BE2C (cell line): ENCODE results near the gene CNTN3.

Experiments
- DNase-seq: peaks from one replicate; pipeline ENCODE4 v3.0.0-alpha.2; 2020
- H3K27me3 ChIP-seq: fragments of 250-450 bp; sonication (Bioruptor Pico); 2 replicates; pipeline ENCODE4 v1.5.1; 2020; ENCODE audit warnings: mild to moderate bottlenecking
- H3K36me3 ChIP-seq: fragments of 250-450 bp; sonication (Bioruptor Pico); 2 replicates; pipeline ENCODE4 v1.5.1; 2020; ENCODE audit warnings: mild to moderate bottlenecking
- H3K4me1 ChIP-seq: fragments of 250-450 bp; sonication (Bioruptor Pico); 2 replicates; pipeline ENCODE4 v1.5.1; 2020
- H3K4me3 ChIP-seq: 2 replicates; pipeline ENCODE4 v1.5.1; 2011; ENCODE audit warnings: low read depth, low read length
- H3K9me3 ChIP-seq: fragments of 250-450 bp; sonication (Bioruptor Pico); 2 replicates; pipeline ENCODE4 v1.5.1; 2020
- TF ChIP-seq, protein P1 (sequence below): IDR thresholded peaks from 2 replicates; pipeline ENCODE4 v1.5.1; 2012; ENCODE audit warnings: mild to moderate bottlenecking, low read depth, low read length

CNTN3 gene

DNA sequence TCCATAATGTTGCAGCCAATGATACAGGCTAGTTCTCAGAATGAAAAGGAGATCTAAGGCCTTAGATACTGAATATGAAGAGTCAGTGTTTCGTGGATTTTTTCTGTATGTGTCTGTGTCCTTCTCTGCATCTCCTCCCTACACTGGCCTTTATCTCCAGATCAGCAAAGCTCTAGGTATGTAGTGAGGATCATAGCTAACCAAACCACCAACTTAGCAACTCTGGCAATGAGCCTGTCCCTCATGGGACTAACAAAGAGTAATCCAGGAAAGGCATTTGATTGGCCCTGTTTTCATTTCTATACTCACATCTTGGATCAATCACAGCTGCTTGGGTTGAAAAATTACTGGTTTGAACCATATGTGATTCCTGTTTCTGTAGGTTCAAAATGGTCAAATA, 18.6 kb upstream of the CNTN3 start:
- no peaks in the 10 kb centered on the region for H3K27me3 ChIP-seq
- H3K4me1 ChIP-seq: no peaks in the 10 kb centered on the region
- TF ChIP-seq, protein P1, sequence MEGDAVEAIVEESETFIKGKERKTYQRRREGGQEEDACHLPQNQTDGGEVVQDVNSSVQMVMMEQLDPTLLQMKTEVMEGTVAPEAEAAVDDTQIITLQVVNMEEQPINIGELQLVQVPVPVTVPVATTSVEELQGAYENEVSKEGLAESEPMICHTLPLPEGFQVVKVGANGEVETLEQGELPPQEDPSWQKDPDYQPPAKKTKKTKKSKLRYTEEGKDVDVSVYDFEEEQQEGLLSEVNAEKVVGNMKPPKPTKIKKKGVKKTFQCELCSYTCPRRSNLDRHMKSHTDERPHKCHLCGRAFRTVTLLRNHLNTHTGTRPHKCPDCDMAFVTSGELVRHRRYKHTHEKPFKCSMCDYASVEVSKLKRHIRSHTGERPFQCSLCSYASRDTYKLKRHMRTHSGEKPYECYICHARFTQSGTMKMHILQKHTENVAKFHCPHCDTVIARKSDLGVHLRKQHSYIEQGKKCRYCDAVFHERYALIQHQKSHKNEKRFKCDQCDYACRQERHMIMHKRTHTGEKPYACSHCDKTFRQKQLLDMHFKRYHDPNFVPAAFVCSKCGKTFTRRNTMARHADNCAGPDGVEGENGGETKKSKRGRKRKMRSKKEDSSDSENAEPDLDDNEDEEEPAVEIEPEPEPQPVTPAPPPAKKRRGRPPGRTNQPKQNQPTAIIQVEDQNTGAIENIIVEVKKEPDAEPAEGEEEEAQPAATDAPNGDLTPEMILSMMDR: no peak
- no peaks in the 10 kb centered on the region for H3K9me3 ChIP-seq
- no peak for DNase-seq
- H3K4me3 ChIP-seq: no peak overlapping the region
- H3K36me3 ChIP-seq: no peaks in the 10 kb centered on the region

DNA sequence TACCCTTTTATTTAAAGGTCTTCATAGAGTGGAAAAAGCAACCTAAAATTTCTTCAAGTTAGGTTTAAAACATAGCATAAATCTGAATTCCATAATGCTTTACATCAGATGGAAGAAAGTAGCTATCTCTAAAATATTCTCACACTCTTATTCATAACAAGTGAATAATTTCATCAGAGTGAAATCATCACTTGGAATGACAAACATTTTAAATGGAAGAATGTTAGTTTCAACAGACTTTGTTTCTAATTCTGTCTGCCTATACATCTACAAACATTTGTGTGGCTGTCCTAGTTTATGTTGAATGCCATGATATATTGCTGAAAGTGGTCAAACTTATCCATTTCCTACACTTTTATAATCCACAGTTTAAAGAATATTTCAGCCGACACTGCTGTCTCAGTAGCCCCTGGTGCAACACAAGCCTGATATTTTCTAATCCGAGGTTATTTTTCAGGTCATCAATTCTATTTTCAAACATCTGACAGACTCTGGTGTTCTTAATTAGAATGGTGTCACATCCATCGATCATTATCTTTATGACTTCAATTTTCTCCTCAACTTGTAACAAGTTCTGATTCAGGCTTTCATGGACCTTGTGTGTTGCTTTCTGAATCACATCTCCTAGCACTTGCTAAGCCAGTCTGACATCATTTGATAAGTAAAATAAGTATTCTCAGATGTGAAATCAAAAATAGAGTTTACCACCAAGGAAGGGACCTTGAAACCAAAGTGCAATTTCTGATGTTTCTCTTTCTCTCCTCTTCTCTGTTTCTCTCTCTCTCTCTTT, 17.1 kb upstream of the CNTN3 start:
- DNase-seq: no peak
- H3K9me3 ChIP-seq: no peaks in the 10 kb centered on the region
- H3K27me3 ChIP-seq: no peaks in the 10 kb centered on the region
- no peaks in the 10 kb centered on the region for H3K4me1 ChIP-seq
- H3K36me3 ChIP-seq: no peaks in the 10 kb centered on the region
- TF ChIP-seq, protein P1: no peak
- H3K4me3 ChIP-seq: no peak overlapping the region

DNA sequence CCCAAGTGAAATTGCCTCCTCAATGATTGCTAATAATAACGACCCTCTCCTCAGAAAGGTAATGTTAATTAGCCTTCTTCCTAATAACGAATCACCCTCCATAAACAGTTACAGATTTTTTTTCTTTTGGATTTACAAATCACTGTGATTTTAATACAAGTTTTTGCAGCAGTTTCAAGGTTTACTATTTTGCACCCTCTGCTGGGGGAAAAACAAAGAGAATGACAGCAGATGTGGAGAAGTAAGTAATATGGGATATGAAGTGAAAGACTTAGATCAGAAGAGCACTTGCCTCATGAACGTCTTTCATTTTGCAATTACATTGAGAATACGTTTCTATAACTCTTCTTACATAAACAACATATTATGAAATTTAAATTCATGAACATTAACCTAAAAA, 16.1 kb upstream of the CNTN3 start:
- DNase-seq: no peak
- Histone ChIP-seq H3K4me3 (no peak overlapping the region), H3K4me1 (no peaks in the 10 kb centered on the region), H3K9me3 (no peaks in the 10 kb centered on the region), H3K27me3 (no peaks in the 10 kb centered on the region), H3K36me3 (no peaks in the 10 kb centered on the region)
- TF ChIP-seq, protein P1: peak; percentile 41

DNA sequence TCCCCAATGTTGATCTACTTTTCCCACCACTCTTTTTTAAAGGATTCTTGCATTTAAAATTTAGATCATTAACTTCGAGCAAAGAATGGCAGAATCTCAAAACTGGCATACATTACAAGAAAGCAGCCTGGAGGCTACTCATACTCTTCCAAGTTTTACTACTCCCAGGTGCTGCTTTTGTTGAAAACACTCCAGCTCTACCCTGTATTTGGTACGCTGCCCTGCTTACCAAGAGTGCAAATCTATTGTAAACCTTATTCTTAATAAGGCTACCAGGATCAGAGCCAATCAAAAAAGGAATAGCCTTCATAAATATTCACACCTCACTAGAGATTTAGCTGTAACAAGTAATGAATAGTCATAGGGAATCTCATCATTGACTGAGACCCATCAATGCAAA, 11.6 kb upstream of the CNTN3 start:
- Histone ChIP-seq H3K9me3 (no peaks in the 10 kb centered on the region), H3K4me3 (no peak overlapping the region), H3K4me1 (no peaks in the 10 kb centered on the region), H3K27me3 (no peaks in the 10 kb centered on the region), H3K36me3 (no peaks in the 10 kb centered on the region)
- TF ChIP-seq, protein P1: no peak
- no peak for DNase-seq

DNA sequence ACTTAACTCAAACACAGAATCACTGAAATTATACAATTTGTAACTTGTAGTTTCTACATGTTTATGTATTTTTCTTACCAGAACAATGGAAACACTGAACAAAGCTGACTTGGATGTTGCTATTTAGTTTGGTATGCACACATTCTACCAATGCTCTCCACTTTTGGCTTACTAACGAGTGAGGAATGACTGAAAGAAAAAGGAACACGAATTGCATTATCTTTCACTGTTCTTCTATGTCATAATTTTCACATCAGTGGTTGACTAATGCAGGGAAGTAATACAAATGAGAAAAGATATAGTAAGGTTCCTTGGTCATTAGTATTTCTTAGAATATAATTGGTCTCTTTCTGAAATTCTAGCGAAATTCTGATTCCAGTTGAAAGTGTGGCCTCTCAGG, 9.8 kb upstream of the CNTN3 start:
- no peaks in the 10 kb centered on the region for H3K4me1 ChIP-seq
- TF ChIP-seq, protein P1: no peak
- no peaks in the 10 kb centered on the region for H3K27me3 ChIP-seq
- no peak overlapping the region for H3K4me3 ChIP-seq
- H3K36me3 ChIP-seq: no peaks in the 10 kb centered on the region
- no peak for DNase-seq
- H3K9me3 ChIP-seq: no peaks in the 10 kb centered on the region

DNA sequence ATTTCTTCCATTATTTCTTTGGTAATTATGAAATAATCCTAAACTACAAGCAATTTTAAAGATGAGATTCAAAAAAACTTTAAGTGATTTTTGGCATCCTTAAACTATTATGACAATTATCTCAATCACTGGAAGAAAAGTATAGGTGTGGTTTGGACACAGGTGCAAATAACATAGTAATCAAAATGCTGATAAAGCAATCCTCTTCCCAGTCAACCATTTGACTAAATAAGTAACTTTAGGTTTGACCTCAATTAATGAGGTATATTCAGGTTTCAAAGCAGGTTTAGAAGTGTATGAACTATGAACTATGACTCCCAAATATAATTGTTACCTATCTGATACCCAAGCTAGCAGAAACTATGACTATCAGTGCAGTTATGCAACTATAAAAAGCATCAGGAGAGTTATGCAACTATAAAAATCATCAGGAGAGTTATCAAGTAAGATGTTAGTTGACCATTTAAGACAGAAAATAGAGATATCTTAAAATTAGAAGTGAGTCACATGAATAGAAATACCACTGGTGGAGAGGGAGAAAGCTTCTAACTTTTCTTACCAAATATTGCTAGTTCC, 8.9 kb upstream of the CNTN3 start:
- H3K4me1 ChIP-seq: no peaks in the 10 kb centered on the region
- no peak for DNase-seq
- H3K36me3 ChIP-seq: no peaks in the 10 kb centered on the region
- H3K4me3 ChIP-seq: no peak overlapping the region
- TF ChIP-seq, protein P1: no peak
- no peaks in the 10 kb centered on the region for H3K27me3 ChIP-seq
- no peaks in the 10 kb centered on the region for H3K9me3 ChIP-seq
